IMR-90 (cell line): ENCODE results near the gene L3MBTL3. TPM values are rescaled to one million over a fixed set of nuclear protein-coding genes. Genes with fewer than 3 reads are reported as not detected.

ENCODE experiments used
- ATAC-seq: fragments of 200-7000 bp; cut with Tn5 transposase; 2 replicates; pipeline ENCODE4 v1.9.1; 2020; ENCODE audit warnings: low read depth, mild to moderate bottlenecking, moderate library complexity
- BruUV-seq: library from RNA; stranded (reverse); fragments of 400-500 nt; replicated peaks from 2 replicates; lab custom pipeline; 2021; lab: Mats Ljungman, UMichigan
- CTCF ChIA-PET: fragments of 300-600 bp; formaldehyde crosslinking; extraction: SDS; loops from one replicate; lab custom pipeline; 2021; ENCODE audit warnings: antibody characterized with exemption; lab: Yijun Ruan, JAX
- POLR2A ChIA-PET: fragments of 300-600 bp; sonication (Branson Sonifier 250); formaldehyde crosslinking; loops from one replicate; lab custom pipeline; 2022; ENCODE audit warnings: antibody characterized with exemption; ENCODE audit not compliant: unreplicated experiment; lab: Charles Lee
- DNase-seq: peaks from one replicate; pipeline ENCODE4 v3.0.0; 2013
- H2AFZ ChIP-seq: replicated peaks from 2 replicates; pipeline ENCODE3; 2013; ENCODE audit warnings: low read length, mild to moderate bottlenecking; ENCODE audit not compliant: poor library complexity
- H2AK5ac ChIP-seq: 2 replicates; pipeline ENCODE4 v1.6.1; 2013; ENCODE audit warnings: low read depth, low read length, inconsistent platforms
- H2AK9ac ChIP-seq: replicated peaks from 2 replicates; pipeline ENCODE3; 2013; ENCODE audit warnings: mild to moderate bottlenecking, low read depth, low read length, moderate library complexity; ENCODE audit not compliant: poor library complexity
- H2BK120ac ChIP-seq: 2 replicates; pipeline ENCODE4 v1.6.1; 2013; ENCODE audit warnings: low read depth, low read length, inconsistent platforms
- H2BK15ac ChIP-seq: 3 replicates; pipeline ENCODE4 v1.6.1; 2013; ENCODE audit warnings: low read depth, low read length, inconsistent platforms
- H2BK20ac ChIP-seq: 2 replicates; pipeline ENCODE4 v1.6.1; 2013; ENCODE audit warnings: low read depth, mild to moderate bottlenecking, inconsistent platforms, low read length, moderate library complexity
- H2BK5ac ChIP-seq: 2 replicates; pipeline ENCODE4 v1.6.1; 2013; ENCODE audit warnings: mild to moderate bottlenecking, low read depth, low read length, inconsistent platforms; ENCODE audit not compliant: poor library complexity, severe bottlenecking
- H3K14ac ChIP-seq: replicated peaks from 2 replicates; pipeline ENCODE4 v1.6.1; 2013; ENCODE audit warnings: low read depth, low read length, inconsistent platforms
- H3K18ac ChIP-seq: 2 replicates; pipeline ENCODE4 v1.6.1; 2013; ENCODE audit warnings: low read depth, low read length, control low read depth
- H3K23ac ChIP-seq: 2 replicates; pipeline ENCODE4 v1.6.1; 2013; ENCODE audit warnings: low read depth, low read length, inconsistent platforms
- H3K27ac ChIP-seq: 2 replicates; pipeline ENCODE4 v1.5.1; 2013; ENCODE audit warnings: mild to moderate bottlenecking, control low read depth, low read length; ENCODE audit not compliant: insufficient read depth
- H3K27me3 ChIP-seq: 2 replicates; pipeline ENCODE4 v1.6.1; 2013; ENCODE audit warnings: low read length; ENCODE audit not compliant: control insufficient read depth, insufficient read depth
- H3K36me3 ChIP-seq: 2 replicates; pipeline ENCODE4 v1.6.1; 2013; ENCODE audit warnings: low read length, mixed read lengths; ENCODE audit not compliant: control insufficient read depth, insufficient read depth
- H3K4ac ChIP-seq: 2 replicates; pipeline ENCODE4 v1.6.1; 2013; ENCODE audit warnings: low read depth, low read length, inconsistent platforms
- H3K4me1 ChIP-seq: 2 replicates; pipeline ENCODE4 v1.6.1; 2013; ENCODE audit warnings: low read length, mixed read lengths; ENCODE audit not compliant: control insufficient read depth, insufficient read depth
- H3K4me2 ChIP-seq: 2 replicates; pipeline ENCODE4 v1.6.1; 2013; ENCODE audit warnings: low read depth, mild to moderate bottlenecking, control low read depth, low read length, moderate library complexity
- H3K4me3 ChIP-seq: 2 replicates; pipeline ENCODE4 v1.5.1; 2013; ENCODE audit warnings: low read depth, mild to moderate bottlenecking, control low read depth, low read length, moderate library complexity; ENCODE audit not compliant: insufficient read depth
- H3K56ac ChIP-seq: 2 replicates; pipeline ENCODE4 v1.6.1; 2013; ENCODE audit warnings: low read length, inconsistent platforms; ENCODE audit not compliant: insufficient read depth; ENCODE audit errors: extremely low read depth
- H3K79me1 ChIP-seq, 2 experiments: 2 replicates each; pipeline ENCODE4 v1.6.1; 2013; ENCODE audit warnings: low read length in 2 of 2, inconsistent platforms in 1 of 2, low read depth in 1 of 2
- H3K9ac ChIP-seq: 2 replicates; pipeline ENCODE4 v1.6.1; 2013; ENCODE audit warnings: low read depth, low read length, control low read depth
- H3K9me1 ChIP-seq: 2 replicates; pipeline ENCODE4 v1.6.1; 2013; ENCODE audit warnings: low read length, inconsistent platforms; ENCODE audit not compliant: insufficient read depth
- H3K9me3 ChIP-seq: 2 replicates; pipeline ENCODE4 v1.6.1; 2013; ENCODE audit warnings: low read length; ENCODE audit not compliant: control insufficient read depth, insufficient read depth
- H4K20me1 ChIP-seq: 2 replicates; pipeline ENCODE4 v1.6.1; 2013; ENCODE audit warnings: low read length, inconsistent platforms; ENCODE audit not compliant: insufficient read depth
- H4K5ac ChIP-seq: 2 replicates; pipeline ENCODE4 v1.6.1; 2013; ENCODE audit warnings: mild to moderate bottlenecking, low read depth, low read length, control low read depth
- H4K8ac ChIP-seq, 2 experiments: 2 replicates each; pipeline ENCODE4 v1.6.1; 2013; ENCODE audit warnings: low read depth in 2 of 2, low read length in 2 of 2, control low read depth in 1 of 2, inconsistent platforms in 1 of 2
- H4K91ac ChIP-seq: 2 replicates; pipeline ENCODE4 v1.6.1; 2013; ENCODE audit warnings: low read depth, low read length, inconsistent platforms; ENCODE audit not compliant: insufficient read depth
- MAFK ChIP-seq: IDR thresholded peaks from 2 replicates; pipeline ENCODE4 v1.6.1; 2012; ENCODE audit warnings: low read depth, low read length, improper control_type of control experiment
- MAZ ChIP-seq: IDR thresholded peaks from 2 replicates; pipeline ENCODE4 v1.6.1; 2012; ENCODE audit warnings: low read depth, mild to moderate bottlenecking, low read length, improper control_type of control experiment, moderate library complexity, borderline replicate concordance
- MXI1 ChIP-seq: IDR thresholded peaks from 2 replicates; pipeline ENCODE4 v1.6.1; 2012; ENCODE audit warnings: low read depth, mild to moderate bottlenecking, low read length, moderate library complexity, borderline replicate concordance
- POLR2A ChIP-seq: IDR thresholded peaks from 2 replicates; pipeline ENCODE4 v1.6.1; 2012; ENCODE audit warnings: mild to moderate bottlenecking, low read depth, low read length
- RAD21 ChIP-seq: IDR thresholded peaks from 2 replicates; pipeline ENCODE4 v1.6.1; 2012; ENCODE audit warnings: low read length, improper control_type of control experiment
- SMC3 ChIP-seq: fragments of 150-350 bp; IDR thresholded peaks from 2 replicates; pipeline ENCODE4 v1.6.1; 2016; ENCODE audit warnings: low read depth, mild to moderate bottlenecking, antibody characterized with exemption, low read length, moderate library complexity
- WGBS, 2 experiments: methylation state at CpG; one replicate each; pipeline versions ENCODE4 v1.1.5 to v1.1.7; 2013; ENCODE audit warnings: missing lambda C conversion rate in 2 of 2; ENCODE audit not compliant: insufficient read length in 1 of 2; ENCODE audit errors: extremely low coverage in 2 of 2; 5-methylcytosine and 5-hydroxymethylcytosine counted together
- dilution Hi-C: fragments of 300-500 bp; cut with HindIII; formaldehyde crosslinking; loops from one replicate; pipeline ENCODE4 v1.14.3; 2018; ENCODE audit warnings: low sequenced_read_pairs; ENCODE audit not compliant: unreplicated experiment
- in situ Hi-C: fragments of 300-500 bp; cut with MboI; formaldehyde crosslinking; loops from 3 replicates; pipeline ENCODE4 v1.14.3; 2019; ENCODE audit warnings: low sequenced_read_pairs, inconsistent platforms, mixed read lengths
- intact Hi-C: fragments of 100-400 bp; cut with micrococcal nuclease; formaldehyde crosslinking; loops from 2 replicates; pipeline ENCODE4 v1.10.0; 2022
- polyA plus RNA-seq, 3 experiments: library from polyadenylated mRNA; depleted of rRNA; stranded (reverse); fragments of >200 nt; gene quantifications; 2 replicates each; pipeline ENCODE4 v1.2.3, GENCODE V29; 2012; ENCODE audit warnings: low replicate concordance in 1 of 3
- total RNA-seq: library from RNA; depleted of rRNA; stranded (reverse); fragments of >200 nt; gene quantifications from 2 replicates; pipeline ENCODE4 v1.2.3, GENCODE V29; 2012
- TF ChIP-seq, protein P1 (sequence below): fragments of 150-350 bp; IDR thresholded peaks from 2 replicates; pipeline ENCODE4 v1.6.1; 2016; ENCODE audit warnings: low read depth, mild to moderate bottlenecking, low read length, moderate library complexity, borderline replicate concordance
- TF ChIP-seq, protein P2 (sequence below): conservative IDR thresholded peaks from 2 replicates; pipeline ENCODE4 v1.5.1; 2012; ENCODE audit warnings: mild to moderate bottlenecking, low read depth, low read length, improper control_type of control experiment

L3MBTL3 gene
- total and polyA plus RNA-seq, 2 of the 4 experiments (the other 2 are of a cell fraction), result 7.2 to 10.9 TPM

DNA sequence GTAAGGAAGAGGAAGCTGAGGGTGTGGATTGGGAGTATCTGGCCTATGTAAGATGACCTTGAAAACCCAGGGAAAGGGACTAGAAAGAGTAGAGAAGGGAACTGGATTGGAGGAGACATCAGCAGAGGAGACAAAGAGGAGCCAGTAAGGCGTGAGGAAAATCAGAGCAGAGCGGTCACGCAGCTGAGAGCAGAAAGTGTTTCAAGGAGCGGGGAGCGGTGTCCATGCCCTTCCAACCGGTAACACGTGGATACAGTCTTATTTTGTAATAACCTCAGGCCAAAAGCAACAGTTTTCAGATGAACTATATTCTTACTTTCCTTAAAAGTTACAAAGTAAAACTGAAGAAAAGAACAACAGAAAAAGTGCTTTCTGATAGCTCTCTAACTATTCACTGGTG lies 36.3 kb downstream of the L3MBTL3 start:
- Histone ChIP-seq H4K8ac (no peak overlapping the region), H3K36me3 (peaks cover 31% of the 10 kb centered on the region), H3K23ac (no peak overlapping the region), H3K4me1 (peaks cover 2% of the 10 kb centered on the region; the same call in 1 of the 2 replicates), H3K18ac (no peak overlapping the region), H3K9me1 (peaks cover 7% of the 10 kb centered on the region), H3K79me1 (no peaks in the 10 kb centered on the region; a peak in 1 of 4 replicates), H3K9ac (no peak overlapping the region), H2AK5ac (no peak overlapping the region), H3K14ac (no peak overlapping the region), H2BK20ac (no peak overlapping the region), H3K9me3 (no peaks in the 10 kb centered on the region), H3K4me2 (no peak overlapping the region), H4K5ac (no peak overlapping the region), H2AFZ (no peak overlapping the region), H4K20me1 (no peaks in the 10 kb centered on the region), H4K91ac (no peak overlapping the region), H2BK15ac (no peak overlapping the region), H3K27me3 (no peaks in the 10 kb centered on the region), H3K4me3 (no peak overlapping the region), H2BK5ac (no peak overlapping the region), H2AK9ac (no peak overlapping the region), H2BK120ac (no peak overlapping the region), H3K27ac (no peak overlapping the region), H3K4ac (no peak overlapping the region), H3K56ac (no peak overlapping the region)
- in situ Hi-C loops, result loop anchor here (25.0 kb wide), 1 partner anchor 708 kb away; no protein-coding TSS in a partner anchor
- DNase-seq (no peak), ATAC-seq (no peak)
- no CpG with 5 or more reads among the region's 7 CpGs for WGBS, 2 experiments
- intact Hi-C loops, result no loop called here
- no TSS peak for BruUV-seq
- POLR2A ChIA-PET, result no interaction called here
- dilution Hi-C loops, result no loop called here
- TF ChIP-seq, protein P1, sequence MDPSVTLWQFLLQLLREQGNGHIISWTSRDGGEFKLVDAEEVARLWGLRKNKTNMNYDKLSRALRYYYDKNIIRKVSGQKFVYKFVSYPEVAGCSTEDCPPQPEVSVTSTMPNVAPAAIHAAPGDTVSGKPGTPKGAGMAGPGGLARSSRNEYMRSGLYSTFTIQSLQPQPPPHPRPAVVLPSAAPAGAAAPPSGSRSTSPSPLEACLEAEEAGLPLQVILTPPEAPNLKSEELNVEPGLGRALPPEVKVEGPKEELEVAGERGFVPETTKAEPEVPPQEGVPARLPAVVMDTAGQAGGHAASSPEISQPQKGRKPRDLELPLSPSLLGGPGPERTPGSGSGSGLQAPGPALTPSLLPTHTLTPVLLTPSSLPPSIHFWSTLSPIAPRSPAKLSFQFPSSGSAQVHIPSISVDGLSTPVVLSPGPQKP, result no peak
- TF ChIP-seq SMC3, result no peak
- TF ChIP-seq MXI1, result no peak
- no peak for TF ChIP-seq MAZ
- TF ChIP-seq RAD21, result no peak
- no peak for TF ChIP-seq POLR2A
- TF ChIP-seq, protein P2, sequence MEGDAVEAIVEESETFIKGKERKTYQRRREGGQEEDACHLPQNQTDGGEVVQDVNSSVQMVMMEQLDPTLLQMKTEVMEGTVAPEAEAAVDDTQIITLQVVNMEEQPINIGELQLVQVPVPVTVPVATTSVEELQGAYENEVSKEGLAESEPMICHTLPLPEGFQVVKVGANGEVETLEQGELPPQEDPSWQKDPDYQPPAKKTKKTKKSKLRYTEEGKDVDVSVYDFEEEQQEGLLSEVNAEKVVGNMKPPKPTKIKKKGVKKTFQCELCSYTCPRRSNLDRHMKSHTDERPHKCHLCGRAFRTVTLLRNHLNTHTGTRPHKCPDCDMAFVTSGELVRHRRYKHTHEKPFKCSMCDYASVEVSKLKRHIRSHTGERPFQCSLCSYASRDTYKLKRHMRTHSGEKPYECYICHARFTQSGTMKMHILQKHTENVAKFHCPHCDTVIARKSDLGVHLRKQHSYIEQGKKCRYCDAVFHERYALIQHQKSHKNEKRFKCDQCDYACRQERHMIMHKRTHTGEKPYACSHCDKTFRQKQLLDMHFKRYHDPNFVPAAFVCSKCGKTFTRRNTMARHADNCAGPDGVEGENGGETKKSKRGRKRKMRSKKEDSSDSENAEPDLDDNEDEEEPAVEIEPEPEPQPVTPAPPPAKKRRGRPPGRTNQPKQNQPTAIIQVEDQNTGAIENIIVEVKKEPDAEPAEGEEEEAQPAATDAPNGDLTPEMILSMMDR, result no peak
- TF ChIP-seq MAFK, result no peak
- CTCF ChIA-PET, result no interaction called here
